ENCODE data around the gene ZNF701. TPM values are rescaled to one million over a fixed set of nuclear protein-coding genes. Genes with fewer than 3 reads are reported as not detected.
A peak's percentile ranks its signal among the peaks of the same experiment; 100 is the strongest.
"Not testable (repeated sequence)": the region's sequence is repeated elsewhere in the genome, so short reads cannot be mapped to it uniquely, and the experiment has no call there.

Gene ZNF701
- total RNA-seq, 1 experiment from 2014 or later, result 9.0 TPM

- peaks cover 1 to 16% of the 10 kb centered on the region in 2 experiments; a peak in 2 of 4 replicates for H3K9me3 ChIP-seq (ENCODE audit: control insufficient read depth in 1 of 2, insufficient read depth in 1 of 2, low read depth in 1 of 2, low read length in 2 of 2)
- intact Hi-C loops (cut with micrococcal nuclease), result no loop called here
- no peaks in the 10 kb centered on the region for H3K79me2 ChIP-seq (ENCODE audit: insufficient read depth, low read length)
- H3K9ac ChIP-seq (ENCODE audit: low read length), result no peak overlapping the region
- H4K20me1 ChIP-seq (ENCODE audit: insufficient read depth), result no peaks in the 10 kb centered on the region
- H3K36me3 ChIP-seq (ENCODE audit: control insufficient read depth in 1 of 2, insufficient read depth in 2 of 2, low read length in 2 of 2), result no peaks in the 10 kb centered on the region; a peak in 1 of 4 replicates
- DNase-seq (ENCODE audit: low read depth, low spot score) (no peak), ATAC-seq (no peak)
- POLR2A ChIA-PET, result no interaction called here
- H3K4me1 ChIP-seq (ENCODE audit: control insufficient read depth in 1 of 2, insufficient read depth in 2 of 2, low read length in 2 of 2), result peaks cover 0 to 18% of the 10 kb centered on the region in 2 experiments; a peak in 2 of 4 replicates
- no peak overlapping the region for H3K27ac ChIP-seq (ENCODE audit: low read depth, low read length)
- RAD21 ChIA-PET (ENCODE audit: low non-redundant PET in 1 of 2, low total read pairs in 2 of 2, uncharacterized antibody in 2 of 2, unreplicated experiment in 2 of 2), result no interaction called here
- H2AFZ ChIP-seq (ENCODE audit: low read depth, low read length, poor library complexity, severe bottlenecking), result no peak overlapping the region
- H3K9me2 ChIP-seq (ENCODE audit: insufficient read depth), result no peaks in the 10 kb centered on the region
- CTCF ChIA-PET, result no interaction called here
- H3K27me3 ChIP-seq (ENCODE audit: insufficient read depth, low read length), result no peaks in the 10 kb centered on the region
- no peak overlapping the region for H3K4me3 ChIP-seq (replicated peaks in 1 of 2; ENCODE audit: low read depth in 1 of 2, low read length in 2 of 2)
- no peak overlapping the region for H3K4me2 ChIP-seq (ENCODE audit: low read length)
- no TSS peak for BruUV-seq (replicated peaks)
- no peak for TF ChIP-seq ZBTB33 (IDR thresholded peaks at IDR 0.05; ENCODE audit: extremely low read depth, insufficient replicate concordance, low read length)
- no peak for TF ChIP-seq CBX3 (IDR thresholded peaks at IDR 0.05; ENCODE audit: low read depth)
- TF ChIP-seq MAX (IDR thresholded peaks at IDR 0.05), result no peak
- TF ChIP-seq RAD21 (IDR thresholded peaks at IDR 0.05; ENCODE audit: low read depth), result no peak
- TF ChIP-seq TCF7L2 (IDR thresholded peaks at IDR 0.05; ENCODE audit: borderline replicate concordance, extremely low read depth, insufficient read depth, insufficient read length), result no peak
- no peak for TF ChIP-seq ZFX (IDR thresholded peaks at IDR 0.05)
- TF ChIP-seq ATF3 (IDR thresholded peaks at IDR 0.05), result no peak
- no peak for TF ChIP-seq ZNF274 (IDR thresholded peaks at IDR 0.05; ENCODE audit: low read depth, low read length)
- no peak for TF ChIP-seq ELF1 (IDR thresholded peaks at IDR 0.05; ENCODE audit: borderline replicate concordance, low read depth)
- no peak for TF ChIP-seq REST (IDR thresholded peaks at IDR 0.05; ENCODE audit: low read depth)
- TF ChIP-seq YY1 (IDR thresholded peaks at IDR 0.05; ENCODE audit: extremely low read depth, insufficient replicate concordance, low read depth, low read length), result no peak
- TF ChIP-seq SRF (IDR thresholded peaks at IDR 0.05; ENCODE audit: low read depth), result no peak
- TF ChIP-seq EZH2phosphoT487 (IDR thresholded peaks at IDR 0.05; ENCODE audit: borderline replicate concordance), result no peak
- no peak for TF ChIP-seq EZH2 (IDR thresholded peaks at IDR 0.05)
Observed at GRCh38 chr19:52567921-52568320, 2.2 kb upstream of the ZNF701 start.

GRCh38 chr19:52569638-52569999, 468 bp upstream of the ZNF701 start:
- BruUV-seq (replicated peaks); H3K9me3 ChIP-seq (ENCODE audit: control insufficient read depth in 1 of 2, insufficient read depth in 1 of 2, low read depth in 1 of 2, low read length in 2 of 2); H3K9ac ChIP-seq (ENCODE audit: low read length); ATAC-seq; H3K36me3 ChIP-seq (ENCODE audit: control insufficient read depth in 1 of 2, insufficient read depth in 2 of 2, low read length in 2 of 2); intact Hi-C loops (cut with micrococcal nuclease); CTCF ChIA-PET; RAD21 ChIA-PET (ENCODE audit: low non-redundant PET in 1 of 2, low total read pairs in 2 of 2, uncharacterized antibody in 2 of 2, unreplicated experiment in 2 of 2); H3K27me3 ChIP-seq (ENCODE audit: insufficient read depth, low read length); H4K20me1 ChIP-seq (ENCODE audit: insufficient read depth); DNase-seq (ENCODE audit: low read depth, low spot score); H3K79me2 ChIP-seq (ENCODE audit: insufficient read depth, low read length); H3K9me2 ChIP-seq (ENCODE audit: insufficient read depth); POLR2A ChIA-PET; H2AFZ ChIP-seq (ENCODE audit: low read depth, low read length, poor library complexity, severe bottlenecking); H3K27ac ChIP-seq (ENCODE audit: low read depth, low read length): not testable (repeated sequence)
- H3K4me3 ChIP-seq (replicated peaks in 1 of 2; ENCODE audit: low read depth in 1 of 2, low read length in 2 of 2), result peak overlapping the region; percentile 67 to 69
- peak overlapping the region; percentile 88 for H3K4me2 ChIP-seq (ENCODE audit: low read length)
- H3K4me1 ChIP-seq (ENCODE audit: control insufficient read depth in 1 of 2, insufficient read depth in 2 of 2, low read length in 2 of 2), result peaks cover 0 to 18% of the 10 kb centered on the region in 2 experiments; a peak in 2 of 4 replicates
